Testis (tissue), 3 donors: Measurements from ENCODE around the gene KCNQ1. TPM values are rescaled to one million over a fixed set of nuclear protein-coding genes. Genes with fewer than 3 reads are reported as not detected.

Source experiments
- DNase-seq: peaks from one replicate; pipeline ENCODE4 v3.0.0-alpha.2; 2019
- H3K27ac ChIP-seq, 2 donors: fragments of 200-600 bp; sonication (generic); one replicate each; pipeline ENCODE4 v1.5.1; 2019
- H3K27me3 ChIP-seq: fragments of 200-600 bp; sonication (generic); one replicate; pipeline ENCODE4 v1.5.1; 2019
- H3K36me3 ChIP-seq: fragments of 200-600 bp; sonication (generic); one replicate; pipeline ENCODE4 v1.5.1; 2017; ENCODE audit warnings: low read depth; ENCODE audit errors: missing control alignments
- H3K4me1 ChIP-seq: fragments of 200-600 bp; sonication (generic); one replicate; pipeline ENCODE4 v1.5.1; 2019
- H3K4me3 ChIP-seq, 2 donors: fragments of 200-600 bp; sonication (generic); one replicate each; pipeline ENCODE4 v1.5.1; 2017 to 2019
- H3K9me3 ChIP-seq: fragments of 200-600 bp; sonication (generic); one replicate; pipeline ENCODE4 v1.5.1; 2017
- CTCF ChIP-seq, 3 experiments: fragments of 450-650 bp in 2 of 3; fragments of 200-600 bp in 1 of 3; sonication (generic) in 1 of 3; IDR thresholded peaks; one replicate each; pipeline ENCODE4 v1.5.1; 2016 to 2019; ENCODE audit warnings: antibody characterized with exemption in 3 of 3, mild to moderate bottlenecking in 2 of 3, moderate library complexity in 1 of 3
- POLR2A ChIP-seq: fragments of 450-650 bp; IDR thresholded peaks from one replicate; pipeline ENCODE4 v1.6.1; 2017; ENCODE audit warnings: antibody characterized with exemption, mild to moderate bottlenecking, moderate library complexity
- WGBS, 2 donors: methylation state at CpG; one replicate each; pipeline ENCODE4 v1.1.5; 2018; 5-methylcytosine and 5-hydroxymethylcytosine counted together
- intact Hi-C: fragments of 100-400 bp; cut with DNase I; formaldehyde crosslinking; loops from one replicate; pipeline ENCODE4 v1.15.1; 2023; ENCODE audit warnings: low total_unique reads
- polyA plus RNA-seq: library from polyadenylated mRNA; stranded (reverse); fragments of 350-450 nt; fragmentation: Illumina TruSeq; extraction: RNeasy Lipid Tissue Mini Kit (QIAGEN cat#74804); gene quantifications from one replicate; pipeline ENCODE4 v1.2.3, GENCODE V29; 2014; ENCODE audit warnings: low read depth, low replicate concordance; ENCODE audit not compliant: insufficient read depth
- total RNA-seq, 2 donors: library from RNA; depleted of rRNA; stranded (reverse); fragments of >200 nt; gene quantifications; one replicate each; pipeline ENCODE4 v1.2.3, GENCODE V29; 2016

KCNQ1 gene
- total and polyA plus RNA-seq, 3 donors from 2014 or later = 6.0 to 24.2 (median 12.8) TPM

GRCh38 chr11:2404735-2405196 lies 40.0 kb upstream of the KCNQ1 start:
- Histone ChIP-seq H3K27me3 (no peaks in the 10 kb centered on the region), H3K36me3 (no peaks in the 10 kb centered on the region), H3K4me3 (no peak overlapping the region), H3K27ac (no peak overlapping the region), H3K4me1 (peaks cover 12% of the 10 kb centered on the region), H3K9me3 (no peaks in the 10 kb centered on the region)
- TF ChIP-seq CTCF (IDR thresholded peaks at IDR 0.05) (no peak), POLR2A (no peak)
- intact Hi-C loops = no loop called here
- no peak for DNase-seq
- 77 to 80% methylated on average over 2 to 12 of the region's 12 CpGs for WGBS, 2 donors

GRCh38 chr11:2406451-2406850 lies 38.4 kb upstream of the KCNQ1 start:
- Histone ChIP-seq H3K4me3 (no peak overlapping the region), H3K9me3 (no peaks in the 10 kb centered on the region), H3K36me3 (no peaks in the 10 kb centered on the region), H3K4me1 (peaks cover 9% of the 10 kb centered on the region), H3K27ac (no peak overlapping the region), H3K27me3 (no peaks in the 10 kb centered on the region)
- intact Hi-C loops = no loop called here
- 76 to 80% methylated on average over 5 to 14 of the region's 14 CpGs for WGBS, 2 donors
- DNase-seq = no peak
- TF ChIP-seq POLR2A = no peak
- TF ChIP-seq CTCF (IDR thresholded peaks at IDR 0.05) = no peak

GRCh38 chr11:2406878-2407410 lies 37.9 kb upstream of the KCNQ1 start:
- Histone ChIP-seq H3K27me3 (no peaks in the 10 kb centered on the region), H3K4me3 (no peak overlapping the region), H3K27ac (no peak overlapping the region), H3K36me3 (no peaks in the 10 kb centered on the region), H3K9me3 (no peaks in the 10 kb centered on the region), H3K4me1 (peaks cover 4% of the 10 kb centered on the region)
- 80 to 89% methylated on average over 1 to 24 of the region's 24 CpGs for WGBS, 2 donors
- TF ChIP-seq CTCF (IDR thresholded peaks at IDR 0.05) (no peak), POLR2A (no peak)
- no peak for DNase-seq
- intact Hi-C loops = no loop called here

GRCh38 chr11:2408671-2409070 lies 36.1 kb upstream of the KCNQ1 start:
- DNase-seq = no peak
- 68 to 85% methylated on average over 5 to 11 of the region's 11 CpGs for WGBS, 2 donors
- Histone ChIP-seq H3K27ac (no peak overlapping the region), H3K9me3 (no peaks in the 10 kb centered on the region), H3K4me1 (no peaks in the 10 kb centered on the region), H3K27me3 (no peaks in the 10 kb centered on the region), H3K36me3 (no peaks in the 10 kb centered on the region), H3K4me3 (no peak overlapping the region)
- intact Hi-C loops = no loop called here
- no peak for TF ChIP-seq POLR2A
- TF ChIP-seq CTCF (IDR thresholded peaks at IDR 0.05) = no peak

GRCh38 chr11:2409126-2409525 lies 35.7 kb upstream of the KCNQ1 start:
- DNase-seq = no peak
- TF ChIP-seq POLR2A (no peak), CTCF (IDR thresholded peaks at IDR 0.05) (no peak)
- intact Hi-C loops = no loop called here
- WGBS, 2 donors = 78 to 80% methylated on average over 11 to 16 of the region's 16 CpGs
- Histone ChIP-seq H3K4me1 (no peaks in the 10 kb centered on the region), H3K27me3 (no peaks in the 10 kb centered on the region), H3K36me3 (no peaks in the 10 kb centered on the region), H3K27ac (no peak overlapping the region), H3K9me3 (no peaks in the 10 kb centered on the region), H3K4me3 (no peak overlapping the region)
